HepG2 (cell line): ENCODE measurements around the gene DTNB. TPM values are rescaled to one million over a fixed set of nuclear protein-coding genes. Genes with fewer than 3 reads are reported as not detected.

Experiments used
- AGO1 ChIP-seq: fragments of 200-400 bp; formaldehyde crosslinking; IDR thresholded peaks from 2 replicates; pipeline ENCODE4 v1.6.1; 2017; ENCODE audit warnings: mild to moderate bottlenecking, low read depth, low read length, moderate library complexity; ENCODE audit not compliant: poor library complexity, severe bottlenecking
- ATM ChIP-seq: fragments of 450-650 bp; IDR thresholded peaks from 2 replicates; pipeline ENCODE4 v1.7.1; 2017; ENCODE audit warnings: mild to moderate bottlenecking, borderline replicate concordance
- CAMTA2 ChIP-seq: sonication (generic); formaldehyde crosslinking; IDR thresholded peaks from 2 replicates; pipeline ENCODE4 v1.4.0; 2020; ENCODE audit warnings: mild to moderate bottlenecking, missing genetic modification reagents, borderline replicate concordance
- CHD4 ChIP-seq: fragments of 200-600 bp; sonication (generic); IDR thresholded peaks from 2 replicates; pipeline ENCODE4 v1.7.0; 2017; ENCODE audit warnings: mild to moderate bottlenecking, low read length, borderline replicate concordance
- ESRRA ChIP-seq: sonication (generic); formaldehyde crosslinking; IDR thresholded peaks from 2 replicates; pipeline ENCODE4 v1.5.1; 2020; ENCODE audit warnings: mild to moderate bottlenecking, low read depth, missing genetic modification reagents
- GATAD1 ChIP-seq: IDR thresholded peaks from 2 replicates; pipeline ENCODE4 v1.6.1; 2016; ENCODE audit warnings: missing genetic modification reagents, missing compliant biosample characterization
- GLI4 ChIP-seq: sonication (generic); formaldehyde crosslinking; IDR thresholded peaks from 2 replicates; pipeline ENCODE4 v1.5.1; 2020; ENCODE audit warnings: missing genetic modification reagents, mild to moderate bottlenecking, moderate library complexity, borderline replicate concordance
- HOXD1 ChIP-seq: sonication (generic); formaldehyde crosslinking; IDR thresholded peaks from 2 replicates; pipeline ENCODE4 v1.5.0; 2020; ENCODE audit warnings: missing genetic modification reagents
- PAWR ChIP-seq: sonication (generic); formaldehyde crosslinking; IDR thresholded peaks from 2 replicates; pipeline ENCODE4 v1.4.0; 2020; ENCODE audit warnings: missing genetic modification reagents, mild to moderate bottlenecking, borderline replicate concordance
- PCBP2 ChIP-seq: fragments of 200-400 bp; formaldehyde crosslinking; optimal IDR thresholded peaks from 2 replicates; pipeline ENCODE3; 2018; ENCODE audit warnings: low read length, low read depth; ENCODE audit not compliant: poor library complexity, severe bottlenecking
- SPEN ChIP-seq: sonication (generic); formaldehyde crosslinking; IDR thresholded peaks from 2 replicates; pipeline ENCODE4 v1.5.1; 2020; ENCODE audit warnings: low read depth, mild to moderate bottlenecking, missing genetic modification reagents
- TCF7L2 ChIP-seq: IDR thresholded peaks from 2 replicates; pipeline ENCODE4 v1.6.1; 2011; ENCODE audit warnings: mild to moderate bottlenecking, low read depth, low read length, moderate library complexity
- ZMYM2 ChIP-seq: sonication (generic); formaldehyde crosslinking; IDR thresholded peaks from 2 replicates; pipeline ENCODE4 v1.8.0; 2022; ENCODE audit warnings: mild to moderate bottlenecking, missing genetic modification reagents
- ZNF20 ChIP-seq: sonication (generic); formaldehyde crosslinking; IDR thresholded peaks from 2 replicates; pipeline ENCODE4 v1.4.0; 2020; ENCODE audit warnings: mild to moderate bottlenecking, moderate library complexity, missing genetic modification reagents
- polyA plus RNA-seq, 8 experiments: library from polyadenylated mRNA; depleted of rRNA in 3 of 8; stranded (reverse) in 7 of 8; unstranded in 1 of 8; fragments of >200 nt; fragmentation: Illumina TruSeq in 4 of 8; extraction: Trizol in 4 of 8; gene quantifications; 2 replicates each; pipeline versions ENCODE4 v1.2.1 to v1.2.3, GENCODE V29; 2011 to 2016; ENCODE audit warnings: low read depth in 4 of 8, missing spikeins in 1 of 8, mixed read lengths in 1 of 8; ENCODE audit not compliant: insufficient read depth in 1 of 8
- total RNA-seq, 5 experiments: library from RNA; depleted of rRNA; stranded (reverse); fragments of >200 nt; fragmentation: Illumina TruSeq; extraction: Trizol; gene quantifications; 2 replicates each; pipeline ENCODE4 v1.2.3, GENCODE V29; 2016; ENCODE audit warnings: low read depth in 1 of 5
- TF ChIP-seq, protein P1 (sequence below): sonication (generic); formaldehyde crosslinking; IDR thresholded peaks from 2 replicates; pipeline ENCODE4 v1.4.0; 2020; ENCODE audit warnings: missing genetic modification reagents
- TF ChIP-seq, protein P2 (sequence below): IDR thresholded peaks from 2 replicates; pipeline ENCODE4 v1.4.0; 2020; ENCODE audit warnings: mild to moderate bottlenecking, missing genetic modification reagents
- TF ChIP-seq, protein P3 (sequence below): fragments of 450-650 bp; IDR thresholded peaks from 2 replicates; pipeline ENCODE4 v1.6.1; 2016
- TF ChIP-seq, protein P4 (sequence below): conservative IDR thresholded peaks from 2 replicates; pipeline ENCODE4 v1.6.1; 2018; ENCODE audit warnings: missing genetic modification reagents
- TF ChIP-seq, protein P5 (sequence below): sonication (generic); formaldehyde crosslinking; IDR thresholded peaks from 2 replicates; pipeline ENCODE4 v1.4.0; 2020; ENCODE audit warnings: missing genetic modification reagents; ENCODE audit errors: not compliant biosample characterization

The DTNB gene
- total and polyA plus RNA-seq, 2 of the 13 experiments (the other 11 are each of a cell fraction or from before 2014, with no cell fraction given): 14.4 to 23.9 TPM

DNA sequence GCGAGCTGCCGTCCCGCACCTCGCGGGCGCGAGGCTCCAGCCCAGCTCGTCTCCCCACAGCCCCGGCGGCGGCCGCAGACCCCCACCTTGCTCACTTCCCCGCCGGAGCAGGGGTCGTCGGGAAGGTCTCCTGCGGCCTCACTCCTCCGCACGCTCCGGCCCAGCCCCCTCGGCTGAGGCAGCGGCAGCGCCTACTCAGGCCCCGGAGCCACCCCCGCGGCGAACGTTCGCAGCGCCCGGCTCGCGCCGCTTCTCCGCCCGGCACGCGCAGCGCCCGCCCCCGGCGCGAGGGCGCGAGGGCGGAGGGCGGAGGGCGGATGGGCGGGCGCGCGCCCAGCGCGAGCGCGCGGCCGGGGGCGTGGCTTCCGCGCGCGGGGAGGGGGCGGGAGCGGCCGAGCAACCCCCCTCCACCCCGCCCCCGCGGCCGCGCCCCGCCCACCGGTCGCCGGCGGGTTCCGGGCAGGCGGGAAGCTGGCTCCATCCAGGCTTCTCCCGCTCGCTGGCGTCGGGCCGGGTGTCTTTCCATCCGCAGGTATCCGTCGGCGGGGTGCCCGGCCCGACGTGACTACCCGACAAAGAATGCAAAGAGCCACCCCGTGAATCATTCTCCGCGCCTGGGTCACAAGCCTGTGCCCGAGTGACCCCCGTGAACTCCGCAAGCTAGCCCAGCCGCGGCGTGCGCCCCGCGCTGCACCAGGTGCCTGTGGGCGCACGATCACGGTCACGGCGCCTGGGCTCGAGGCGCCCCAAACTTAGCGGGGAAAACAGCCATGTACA, at the start of gene DTNB (continued):
- TF ChIP-seq, protein P1, sequence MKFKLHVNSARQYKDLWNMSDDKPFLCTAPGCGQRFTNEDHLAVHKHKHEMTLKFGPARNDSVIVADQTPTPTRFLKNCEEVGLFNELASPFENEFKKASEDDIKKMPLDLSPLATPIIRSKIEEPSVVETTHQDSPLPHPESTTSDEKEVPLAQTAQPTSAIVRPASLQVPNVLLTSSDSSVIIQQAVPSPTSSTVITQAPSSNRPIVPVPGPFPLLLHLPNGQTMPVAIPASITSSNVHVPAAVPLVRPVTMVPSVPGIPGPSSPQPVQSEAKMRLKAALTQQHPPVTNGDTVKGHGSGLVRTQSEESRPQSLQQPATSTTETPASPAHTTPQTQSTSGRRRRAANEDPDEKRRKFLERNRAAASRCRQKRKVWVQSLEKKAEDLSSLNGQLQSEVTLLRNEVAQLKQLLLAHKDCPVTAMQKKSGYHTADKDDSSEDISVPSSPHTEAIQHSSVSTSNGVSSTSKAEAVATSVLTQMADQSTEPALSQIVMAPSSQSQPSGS (CRISPR knock-in tag): 0 out of 2 replicates have a peak, but pooled peaks have one; percentile 30
- no peak; the same call in 1 of the 2 replicates for TF ChIP-seq GLI4 (CRISPR knock-in tag)
- no peak for TF ChIP-seq GATAD1
- no peak for TF ChIP-seq AGO1
- TF ChIP-seq ATM: no peak
- TF ChIP-seq, protein P2, sequence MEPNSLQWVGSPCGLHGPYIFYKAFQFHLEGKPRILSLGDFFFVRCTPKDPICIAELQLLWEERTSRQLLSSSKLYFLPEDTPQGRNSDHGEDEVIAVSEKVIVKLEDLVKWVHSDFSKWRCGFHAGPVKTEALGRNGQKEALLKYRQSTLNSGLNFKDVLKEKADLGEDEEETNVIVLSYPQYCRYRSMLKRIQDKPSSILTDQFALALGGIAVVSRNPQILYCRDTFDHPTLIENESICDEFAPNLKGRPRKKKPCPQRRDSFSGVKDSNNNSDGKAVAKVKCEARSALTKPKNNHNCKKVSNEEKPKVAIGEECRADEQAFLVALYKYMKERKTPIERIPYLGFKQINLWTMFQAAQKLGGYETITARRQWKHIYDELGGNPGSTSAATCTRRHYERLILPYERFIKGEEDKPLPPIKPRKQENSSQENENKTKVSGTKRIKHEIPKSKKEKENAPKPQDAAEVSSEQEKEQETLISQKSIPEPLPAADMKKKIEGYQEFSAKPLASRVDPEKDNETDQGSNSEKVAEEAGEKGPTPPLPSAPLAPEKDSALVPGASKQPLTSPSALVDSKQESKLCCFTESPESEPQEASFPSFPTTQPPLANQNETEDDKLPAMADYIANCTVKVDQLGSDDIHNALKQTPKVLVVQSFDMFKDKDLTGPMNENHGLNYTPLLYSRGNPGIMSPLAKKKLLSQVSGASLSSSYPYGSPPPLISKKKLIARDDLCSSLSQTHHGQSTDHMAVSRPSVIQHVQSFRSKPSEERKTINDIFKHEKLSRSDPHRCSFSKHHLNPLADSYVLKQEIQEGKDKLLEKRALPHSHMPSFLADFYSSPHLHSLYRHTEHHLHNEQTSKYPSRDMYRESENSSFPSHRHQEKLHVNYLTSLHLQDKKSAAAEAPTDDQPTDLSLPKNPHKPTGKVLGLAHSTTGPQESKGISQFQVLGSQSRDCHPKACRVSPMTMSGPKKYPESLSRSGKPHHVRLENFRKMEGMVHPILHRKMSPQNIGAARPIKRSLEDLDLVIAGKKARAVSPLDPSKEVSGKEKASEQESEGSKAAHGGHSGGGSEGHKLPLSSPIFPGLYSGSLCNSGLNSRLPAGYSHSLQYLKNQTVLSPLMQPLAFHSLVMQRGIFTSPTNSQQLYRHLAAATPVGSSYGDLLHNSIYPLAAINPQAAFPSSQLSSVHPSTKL (CRISPR knock-in tag): 0 out of 2 replicates have a peak, but pooled peaks have one; percentile 6
- TF ChIP-seq ESRRA (CRISPR knock-in tag): no peak
- TF ChIP-seq HOXD1 (CRISPR knock-in tag): no peak
- TF ChIP-seq, protein P3, sequence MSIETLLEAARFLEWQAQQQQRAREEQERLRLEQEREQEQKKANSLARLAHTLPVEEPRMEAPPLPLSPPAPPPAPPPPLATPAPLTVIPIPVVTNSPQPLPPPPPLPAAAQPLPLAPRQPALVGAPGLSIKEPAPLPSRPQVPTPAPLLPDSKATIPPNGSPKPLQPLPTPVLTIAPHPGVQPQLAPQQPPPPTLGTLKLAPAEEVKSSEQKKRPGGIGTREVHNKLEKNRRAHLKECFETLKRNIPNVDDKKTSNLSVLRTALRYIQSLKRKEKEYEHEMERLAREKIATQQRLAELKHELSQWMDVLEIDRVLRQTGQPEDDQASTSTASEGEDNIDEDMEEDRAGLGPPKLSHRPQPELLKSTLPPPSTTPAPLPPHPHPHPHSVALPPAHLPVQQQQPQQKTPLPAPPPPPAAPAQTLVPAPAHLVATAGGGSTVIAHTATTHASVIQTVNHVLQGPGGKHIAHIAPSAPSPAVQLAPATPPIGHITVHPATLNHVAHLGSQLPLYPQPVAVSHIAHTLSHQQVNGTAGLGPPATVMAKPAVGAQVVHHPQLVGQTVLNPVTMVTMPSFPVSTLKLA: no peak
- TF ChIP-seq, protein P4, sequence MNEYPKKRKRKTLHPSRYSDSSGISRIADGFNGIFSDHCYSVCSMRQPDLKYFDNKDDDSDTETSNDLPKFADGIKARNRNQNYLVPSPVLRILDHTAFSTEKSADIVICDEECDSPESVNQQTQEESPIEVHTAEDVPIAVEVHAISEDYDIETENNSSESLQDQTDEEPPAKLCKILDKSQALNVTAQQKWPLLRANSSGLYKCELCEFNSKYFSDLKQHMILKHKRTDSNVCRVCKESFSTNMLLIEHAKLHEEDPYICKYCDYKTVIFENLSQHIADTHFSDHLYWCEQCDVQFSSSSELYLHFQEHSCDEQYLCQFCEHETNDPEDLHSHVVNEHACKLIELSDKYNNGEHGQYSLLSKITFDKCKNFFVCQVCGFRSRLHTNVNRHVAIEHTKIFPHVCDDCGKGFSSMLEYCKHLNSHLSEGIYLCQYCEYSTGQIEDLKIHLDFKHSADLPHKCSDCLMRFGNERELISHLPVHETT (CRISPR knock-in tag): peak; percentile 75; the same call in 1 of the 2 replicates
- TF ChIP-seq SPEN (CRISPR knock-in tag): peak; percentile 80; the same call in 1 of the 2 replicates
- TF ChIP-seq PAWR (CRISPR knock-in tag): no peak
- 0 out of 2 replicates have a peak, but pooled peaks have one; percentile 27 for TF ChIP-seq ZNF20 (CRISPR knock-in tag)
- no peak for TF ChIP-seq PCBP2
- TF ChIP-seq, protein P5, sequence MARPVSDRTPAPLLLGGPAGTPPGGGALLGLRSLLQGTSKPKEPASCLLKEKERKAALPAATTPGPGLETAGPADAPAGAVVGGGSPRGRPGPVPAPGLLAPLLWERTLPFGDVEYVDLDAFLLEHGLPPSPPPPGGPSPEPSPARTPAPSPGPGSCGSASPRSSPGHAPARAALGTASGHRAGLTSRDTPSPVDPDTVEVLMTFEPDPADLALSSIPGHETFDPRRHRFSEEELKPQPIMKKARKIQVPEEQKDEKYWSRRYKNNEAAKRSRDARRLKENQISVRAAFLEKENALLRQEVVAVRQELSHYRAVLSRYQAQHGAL (CRISPR knock-in tag): no peak
- TF ChIP-seq ZMYM2 (CRISPR knock-in tag): peak; percentile 74; the same call in 1 of the 2 replicates
- no peak for TF ChIP-seq TCF7L2
- no peak for TF ChIP-seq CHD4
- no peak for TF ChIP-seq CAMTA2 (CRISPR knock-in tag)
